Measurements from ENCODE around the gene MRPS22.

MRPS22 gene

DNA sequence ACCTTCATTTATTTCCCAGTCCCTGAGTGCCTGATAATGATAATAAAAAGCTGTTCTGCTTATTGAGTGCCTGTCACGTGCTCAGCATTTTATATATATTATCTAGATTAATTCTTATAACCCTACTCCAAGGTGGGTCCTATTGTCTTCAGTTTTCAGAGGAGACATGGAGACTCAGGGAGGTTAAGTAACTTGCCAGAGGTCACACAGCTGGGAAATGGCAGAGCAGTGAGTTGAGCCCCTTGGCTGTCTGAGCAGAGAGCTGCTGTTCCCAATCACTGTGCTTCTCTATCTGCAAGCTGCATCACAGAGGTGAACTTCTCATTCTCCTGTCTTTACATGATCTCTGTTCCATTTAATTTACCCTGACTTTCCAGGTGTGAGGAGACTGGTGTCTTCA is 32.3 kb upstream of the MRPS22 start:
- WGBS, 2 experiments = no CpG with 5 or more reads among the region's 1 CpG
- H3K9me3 ChIP-seq (ENCODE audit: control insufficient read depth, low read length) = no peaks in the 10 kb centered on the region
- no peaks in the 10 kb centered on the region for H3K36me3 ChIP-seq (ENCODE audit: control insufficient read depth, insufficient read depth, low read length)
- no peaks in the 10 kb centered on the region for H3K27me3 ChIP-seq (ENCODE audit: control insufficient read depth, insufficient read depth, low read length, poor library complexity, severe bottlenecking)
- peaks cover 17% of the 10 kb centered on the region for H3K4me1 ChIP-seq (ENCODE audit: control insufficient read depth, insufficient read depth, low read length)
- no peak overlapping the region for H3K4me3 ChIP-seq (ENCODE audit: insufficient read depth, low read depth, low read length)
- H3K27ac ChIP-seq (ENCODE audit: insufficient read depth, low read depth, low read length, poor library complexity, severe bottlenecking) = no peak overlapping the region

DNA sequence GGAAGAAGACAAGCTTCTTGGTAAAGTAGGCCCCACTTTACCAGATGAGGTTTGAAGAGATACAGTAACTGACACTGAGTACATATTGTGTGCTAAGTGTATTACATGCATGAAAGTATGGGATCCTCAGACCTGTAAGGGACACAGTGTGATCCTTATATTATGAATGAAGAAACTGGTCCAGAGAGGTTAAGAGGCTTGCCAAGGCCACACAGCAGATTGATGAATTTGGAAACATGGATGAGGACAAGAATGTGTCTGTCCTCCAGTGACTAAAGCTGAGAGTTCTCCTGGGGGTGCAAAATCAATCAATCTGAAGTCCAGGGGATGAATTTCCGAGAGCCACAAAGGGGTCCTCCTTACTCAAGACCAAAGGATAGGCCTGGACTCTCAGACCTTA is 31.4 kb upstream of the MRPS22 start:
- Histone ChIP-seq H3K9me3 (ENCODE audit: control insufficient read depth, low read length) (no peaks in the 10 kb centered on the region), H3K4me1 (ENCODE audit: control insufficient read depth, insufficient read depth, low read length) (peaks cover 17% of the 10 kb centered on the region), H3K27me3 (ENCODE audit: control insufficient read depth, insufficient read depth, low read length, poor library complexity, severe bottlenecking) (no peaks in the 10 kb centered on the region), H3K27ac (ENCODE audit: insufficient read depth, low read depth, low read length, poor library complexity, severe bottlenecking) (no peak overlapping the region), H3K4me3 (ENCODE audit: insufficient read depth, low read depth, low read length) (no peak overlapping the region), H3K36me3 (ENCODE audit: control insufficient read depth, insufficient read depth, low read length) (no peaks in the 10 kb centered on the region)
- WGBS, 2 experiments = 97% methylated on average over 1 of the region's 1 CpG

DNA sequence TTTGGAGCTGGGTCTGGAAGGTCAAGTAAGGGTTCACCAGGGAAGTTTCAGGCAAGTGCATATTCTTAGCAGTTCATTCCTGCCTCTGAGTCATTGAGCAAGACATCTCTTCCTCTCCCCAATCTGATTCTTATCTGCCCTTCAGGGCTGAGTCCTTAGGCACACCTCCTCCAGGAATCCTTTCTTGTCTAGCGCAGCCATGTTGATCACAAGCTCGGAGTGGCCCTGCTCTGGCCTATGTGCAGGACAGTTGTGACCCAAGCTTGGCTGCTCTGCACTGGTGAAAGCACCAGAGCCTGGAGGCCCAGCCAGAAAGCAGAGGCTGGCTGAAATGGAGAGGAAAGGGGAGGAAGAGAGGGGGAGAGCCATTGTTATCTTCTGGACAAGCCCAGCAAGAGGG is 30.9 kb upstream of the MRPS22 start:
- no peak overlapping the region for H3K27ac ChIP-seq (ENCODE audit: insufficient read depth, low read depth, low read length, poor library complexity, severe bottlenecking)
- no peaks in the 10 kb centered on the region for H3K27me3 ChIP-seq (ENCODE audit: control insufficient read depth, insufficient read depth, low read length, poor library complexity, severe bottlenecking)
- no peak overlapping the region for H3K4me3 ChIP-seq (ENCODE audit: insufficient read depth, low read depth, low read length)
- H3K9me3 ChIP-seq (ENCODE audit: control insufficient read depth, low read length) = no peaks in the 10 kb centered on the region
- H3K4me1 ChIP-seq (ENCODE audit: control insufficient read depth, insufficient read depth, low read length) = peaks cover 12% of the 10 kb centered on the region
- no peaks in the 10 kb centered on the region for H3K36me3 ChIP-seq (ENCODE audit: control insufficient read depth, insufficient read depth, low read length)
- 92 to 93% methylated on average over 2 of the region's 2 CpGs for WGBS, 2 experiments

DNA sequence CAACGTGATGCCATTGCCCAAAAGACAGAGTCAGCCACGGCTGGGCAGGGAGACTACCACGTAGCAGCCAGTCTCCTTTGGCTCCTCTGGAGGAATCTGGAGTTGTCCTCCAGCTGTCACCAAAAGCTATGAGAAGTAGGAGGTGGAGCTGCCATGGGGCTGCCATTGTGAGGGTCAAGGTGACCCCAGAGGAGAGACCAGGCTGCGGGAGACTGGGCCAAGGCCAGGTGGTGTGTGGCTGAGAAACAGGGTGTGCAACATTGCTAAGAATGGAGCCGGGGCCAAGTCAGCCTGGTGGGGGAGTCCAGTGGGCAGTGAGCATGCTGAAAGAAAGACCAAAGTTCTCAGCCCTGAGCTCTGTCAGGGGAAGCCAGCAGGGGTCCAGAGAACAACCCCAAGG is 29.9 kb upstream of the MRPS22 start:
- 87 to 90% methylated on average over 5 of the region's 5 CpGs for WGBS, 2 experiments

DNA sequence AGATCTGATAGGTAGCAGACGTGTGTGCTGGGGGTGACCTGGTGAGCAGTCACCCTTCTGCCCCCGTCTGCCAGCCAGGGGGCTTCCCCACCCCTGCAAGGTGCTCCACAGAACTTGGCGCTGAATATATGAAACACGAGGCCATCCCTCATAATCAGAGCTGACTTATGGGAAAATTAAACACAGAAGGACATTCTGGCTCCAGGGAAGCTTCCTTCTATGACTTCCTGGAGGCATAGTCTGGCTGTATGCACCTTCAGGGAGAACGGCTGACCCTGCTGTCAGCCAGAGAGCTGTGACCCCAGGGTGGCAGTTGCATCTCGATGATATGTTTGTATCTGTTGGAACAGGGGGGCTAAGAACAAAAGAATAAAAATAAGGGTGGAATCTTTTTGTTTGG is 26.6 kb upstream of the MRPS22 start:
- H3K9me3 ChIP-seq (ENCODE audit: control insufficient read depth, low read length) = no peaks in the 10 kb centered on the region
- H3K27ac ChIP-seq (ENCODE audit: insufficient read depth, low read depth, low read length, poor library complexity, severe bottlenecking) = no peak overlapping the region
- no peaks in the 10 kb centered on the region for H3K27me3 ChIP-seq (ENCODE audit: control insufficient read depth, insufficient read depth, low read length, poor library complexity, severe bottlenecking)
- no peaks in the 10 kb centered on the region for H3K36me3 ChIP-seq (ENCODE audit: control insufficient read depth, insufficient read depth, low read length)
- no peak overlapping the region for H3K4me3 ChIP-seq (ENCODE audit: insufficient read depth, low read depth, low read length)
- WGBS, 2 experiments = 88 to 91% methylated on average over 6 of the region's 6 CpGs
- H3K4me1 ChIP-seq (ENCODE audit: control insufficient read depth, insufficient read depth, low read length) = no peaks in the 10 kb centered on the region

More for the DNA sequence above, 29.9 kb upstream of the MRPS22 start:
- H3K36me3 ChIP-seq (ENCODE audit: control insufficient read depth, insufficient read depth, low read length) = no peaks in the 10 kb centered on the region
- H3K9me3 ChIP-seq (ENCODE audit: control insufficient read depth, low read length) = no peaks in the 10 kb centered on the region
- peaks cover 10% of the 10 kb centered on the region for H3K4me1 ChIP-seq (ENCODE audit: control insufficient read depth, insufficient read depth, low read length)
- no peak overlapping the region for H3K27ac ChIP-seq (ENCODE audit: insufficient read depth, low read depth, low read length, poor library complexity, severe bottlenecking)
- H3K4me3 ChIP-seq (ENCODE audit: insufficient read depth, low read depth, low read length) = no peak overlapping the region
- H3K27me3 ChIP-seq (ENCODE audit: control insufficient read depth, insufficient read depth, low read length, poor library complexity, severe bottlenecking) = no peaks in the 10 kb centered on the region

DNA sequence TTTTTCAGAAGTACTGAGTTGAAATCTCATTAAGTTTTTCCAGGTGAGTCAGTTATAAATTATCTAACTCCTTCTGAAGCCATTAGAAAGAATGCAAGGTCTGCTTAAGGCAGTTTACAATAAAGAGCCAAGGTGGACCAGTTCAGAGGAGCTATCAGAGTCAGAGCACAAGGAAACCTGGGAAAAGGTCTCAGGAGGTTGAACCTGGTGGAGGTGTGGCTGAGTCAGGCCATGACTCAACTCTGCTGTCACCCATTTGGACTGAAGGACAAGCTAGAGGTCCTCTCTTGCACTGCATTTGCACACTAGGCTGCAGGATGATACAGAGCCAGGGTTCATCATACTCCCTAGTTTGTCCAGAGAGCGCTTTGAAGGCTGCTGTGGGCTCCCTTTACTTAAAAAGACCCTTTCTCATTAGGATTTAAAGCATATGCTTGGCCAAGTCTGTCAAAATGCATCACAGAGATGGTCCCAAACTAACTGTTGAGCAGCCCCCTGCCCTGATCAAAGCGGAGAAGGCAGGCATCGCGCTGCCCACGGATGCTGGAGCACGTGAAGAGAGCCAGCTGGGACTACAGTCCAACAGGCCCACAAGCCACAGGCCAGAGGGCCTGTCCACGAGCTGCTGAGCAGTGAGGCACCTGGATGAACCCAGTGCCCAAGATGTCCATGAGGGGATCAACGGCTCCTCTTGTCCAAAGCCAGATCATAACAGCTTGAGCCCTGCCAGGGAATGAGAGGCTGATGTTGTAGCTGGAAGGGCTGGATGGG is 26.0 kb upstream of the MRPS22 start:
- no peaks in the 10 kb centered on the region for H3K4me1 ChIP-seq (ENCODE audit: control insufficient read depth, insufficient read depth, low read length)
- H3K27me3 ChIP-seq (ENCODE audit: control insufficient read depth, insufficient read depth, low read length, poor library complexity, severe bottlenecking) = no peaks in the 10 kb centered on the region
- no peak overlapping the region for H3K27ac ChIP-seq (ENCODE audit: insufficient read depth, low read depth, low read length, poor library complexity, severe bottlenecking)
- H3K4me3 ChIP-seq (ENCODE audit: insufficient read depth, low read depth, low read length) = no peak overlapping the region
- WGBS, 2 experiments = 93 to 95% methylated on average over 8 of the region's 8 CpGs
- no peaks in the 10 kb centered on the region for H3K9me3 ChIP-seq (ENCODE audit: control insufficient read depth, low read length)
- no peaks in the 10 kb centered on the region for H3K36me3 ChIP-seq (ENCODE audit: control insufficient read depth, insufficient read depth, low read length)

DNA sequence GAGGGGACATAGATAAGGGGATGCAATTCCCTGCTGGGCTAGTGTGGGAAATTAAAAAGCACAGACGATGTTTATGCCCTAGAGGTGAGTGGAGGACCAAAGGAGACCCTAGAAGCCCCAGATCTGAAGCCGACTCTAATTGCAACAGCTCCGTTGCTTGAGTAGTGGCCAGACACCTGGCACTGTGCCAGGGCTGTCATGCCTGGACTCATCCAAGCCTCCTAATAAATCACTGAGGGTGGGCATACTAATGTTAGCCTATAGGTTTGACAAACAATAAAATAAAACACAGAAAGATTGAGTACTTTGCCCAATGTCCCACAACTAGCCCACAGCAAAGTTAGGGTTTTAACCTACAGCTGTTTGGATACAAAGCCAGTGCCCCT is 25.4 kb upstream of the MRPS22 start:
- H3K4me3 ChIP-seq (ENCODE audit: insufficient read depth, low read depth, low read length) = no peak overlapping the region
- no peaks in the 10 kb centered on the region for H3K9me3 ChIP-seq (ENCODE audit: control insufficient read depth, low read length)
- 79 to 93% methylated on average over 3 of the region's 3 CpGs for WGBS, 2 experiments
- H3K27me3 ChIP-seq (ENCODE audit: control insufficient read depth, insufficient read depth, low read length, poor library complexity, severe bottlenecking) = no peaks in the 10 kb centered on the region
- H3K4me1 ChIP-seq (ENCODE audit: control insufficient read depth, insufficient read depth, low read length) = no peaks in the 10 kb centered on the region
- H3K36me3 ChIP-seq (ENCODE audit: control insufficient read depth, insufficient read depth, low read length) = no peaks in the 10 kb centered on the region
- H3K27ac ChIP-seq (ENCODE audit: insufficient read depth, low read depth, low read length, poor library complexity, severe bottlenecking) = no peak overlapping the region

DNA sequence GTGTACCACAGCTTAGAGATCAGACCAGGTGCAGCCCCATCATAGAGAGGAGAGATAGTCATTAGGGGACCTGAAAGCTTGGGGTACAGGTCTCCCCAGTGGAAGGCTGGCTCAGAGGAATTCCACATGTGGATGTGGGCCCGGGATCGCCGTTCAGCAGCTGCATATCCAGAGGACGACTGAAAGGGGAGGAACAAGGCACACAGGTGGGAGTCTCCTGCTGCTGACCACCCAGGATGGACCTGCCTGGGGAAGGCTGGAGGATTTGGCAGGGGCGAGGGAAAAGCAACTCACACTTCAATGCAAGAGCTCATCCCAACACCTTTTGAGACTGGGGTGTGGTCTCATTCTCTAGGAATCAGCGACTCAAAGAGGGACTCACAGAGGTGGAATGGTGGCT is 25.0 kb upstream of the MRPS22 start:
- Histone ChIP-seq H3K27ac (ENCODE audit: insufficient read depth, low read depth, low read length, poor library complexity, severe bottlenecking) (no peak overlapping the region), H3K4me3 (ENCODE audit: insufficient read depth, low read depth, low read length) (no peak overlapping the region), H3K4me1 (ENCODE audit: control insufficient read depth, insufficient read depth, low read length) (no peaks in the 10 kb centered on the region), H3K27me3 (ENCODE audit: control insufficient read depth, insufficient read depth, low read length, poor library complexity, severe bottlenecking) (no peaks in the 10 kb centered on the region), H3K9me3 (ENCODE audit: control insufficient read depth, low read length) (no peaks in the 10 kb centered on the region), H3K36me3 (ENCODE audit: control insufficient read depth, insufficient read depth, low read length) (no peaks in the 10 kb centered on the region)
- WGBS, 2 experiments = 91 to 93% methylated on average over 6 of the region's 6 CpGs

DNA sequence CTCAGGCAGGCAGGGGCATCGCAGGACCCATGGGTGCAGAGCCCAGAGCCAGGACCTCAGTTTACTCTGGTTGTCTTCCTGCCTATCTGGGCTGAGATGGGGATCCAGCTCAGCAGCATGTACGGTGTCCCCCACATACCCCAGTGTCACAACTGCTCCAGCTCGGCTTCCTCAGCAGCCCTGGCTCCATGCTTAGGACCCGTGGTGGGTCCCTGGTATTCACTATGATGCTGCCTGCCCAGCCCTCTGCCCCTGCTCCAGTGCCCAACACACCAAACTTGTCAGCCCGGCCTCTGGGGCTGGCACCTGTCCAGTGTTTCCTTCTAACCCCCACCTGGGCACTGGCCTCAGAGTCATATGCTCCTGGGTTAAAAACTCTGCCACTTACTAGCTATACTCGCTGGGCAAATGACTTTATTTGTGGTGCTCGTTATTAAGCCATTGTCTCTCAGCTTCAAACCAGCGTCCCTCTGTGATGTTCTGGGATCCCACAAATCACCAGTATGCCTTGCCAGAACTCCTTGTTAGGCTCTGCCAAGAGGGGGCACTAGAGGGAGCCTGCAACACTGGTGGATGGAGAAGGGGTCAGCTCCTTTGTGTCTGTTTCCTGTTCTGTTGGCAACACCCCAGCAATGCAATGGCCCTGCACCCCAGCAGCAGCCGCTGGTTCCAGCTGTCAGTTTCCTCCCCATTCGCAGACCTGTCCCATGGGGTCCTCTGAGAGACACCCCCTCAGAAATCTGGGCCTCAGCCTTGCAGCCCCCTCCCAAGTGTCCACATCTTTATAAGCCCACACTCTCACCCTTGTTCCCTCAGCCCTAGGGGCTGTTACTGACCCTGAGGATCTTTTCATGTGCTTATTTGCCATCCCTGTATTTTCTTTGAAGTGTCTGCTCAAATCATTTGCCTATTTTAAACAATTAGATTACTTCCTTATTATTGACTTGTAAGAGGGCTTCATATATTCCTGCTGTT is 24.1 kb upstream of the MRPS22 start:
- Histone ChIP-seq H3K27me3 (ENCODE audit: control insufficient read depth, insufficient read depth, low read length, poor library complexity, severe bottlenecking) (no peaks in the 10 kb centered on the region), H3K4me1 (ENCODE audit: control insufficient read depth, insufficient read depth, low read length) (no peaks in the 10 kb centered on the region), H3K9me3 (ENCODE audit: control insufficient read depth, low read length) (no peaks in the 10 kb centered on the region), H3K27ac (ENCODE audit: insufficient read depth, low read depth, low read length, poor library complexity, severe bottlenecking) (no peak overlapping the region), H3K4me3 (ENCODE audit: insufficient read depth, low read depth, low read length) (no peak overlapping the region), H3K36me3 (ENCODE audit: control insufficient read depth, insufficient read depth, low read length) (no peaks in the 10 kb centered on the region)
- WGBS, 2 experiments = 77% methylated on average over 10 of the region's 10 CpGs

DNA sequence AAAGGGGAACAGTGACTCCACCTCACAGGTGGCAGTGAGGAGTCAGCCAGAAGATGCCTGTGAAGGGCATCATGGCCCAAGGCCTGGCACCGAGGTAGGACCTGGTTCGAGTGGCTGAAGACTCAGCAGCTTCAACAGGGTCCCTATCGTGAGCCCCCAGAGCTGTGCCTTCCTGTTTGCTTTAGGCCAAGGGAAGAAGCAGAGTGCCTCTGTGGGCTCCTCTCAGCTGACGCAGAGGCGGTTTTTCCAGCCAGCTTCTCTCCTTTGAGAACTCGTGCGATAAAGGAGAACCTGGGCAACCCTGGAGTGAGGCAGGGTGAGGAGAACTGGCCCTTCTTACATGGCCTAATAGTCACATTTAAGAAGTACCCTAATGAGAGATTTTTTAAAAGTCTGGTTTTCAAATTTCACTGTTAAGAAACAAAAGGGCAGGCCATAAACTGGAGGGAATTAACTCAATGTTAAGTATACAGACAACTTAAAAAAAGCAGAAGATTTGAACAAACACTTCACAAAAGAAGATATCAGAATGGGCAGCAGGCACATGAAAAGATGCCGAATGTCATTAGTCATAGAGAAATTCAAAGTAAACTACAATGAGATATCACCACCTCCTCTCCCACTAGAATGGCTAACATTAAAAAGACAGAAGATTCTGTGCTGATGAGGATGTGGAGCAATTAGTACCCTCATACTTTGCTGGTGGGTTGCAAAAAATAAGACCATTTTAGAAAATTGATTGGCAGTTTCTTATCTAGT is 23.1 kb upstream of the MRPS22 start:
- Histone ChIP-seq H3K9me3 (ENCODE audit: control insufficient read depth, low read length) (no peaks in the 10 kb centered on the region), H3K36me3 (ENCODE audit: control insufficient read depth, insufficient read depth, low read length) (no peaks in the 10 kb centered on the region), H3K27ac (ENCODE audit: insufficient read depth, low read depth, low read length, poor library complexity, severe bottlenecking) (no peak overlapping the region), H3K4me3 (ENCODE audit: insufficient read depth, low read depth, low read length) (no peak overlapping the region), H3K4me1 (ENCODE audit: control insufficient read depth, insufficient read depth, low read length) (no peaks in the 10 kb centered on the region), H3K27me3 (ENCODE audit: control insufficient read depth, insufficient read depth, low read length, poor library complexity, severe bottlenecking) (no peaks in the 10 kb centered on the region)
- WGBS, 2 experiments = 87 to 95% methylated on average over 7 to 8 of the region's 8 CpGs

Data from ectodermal cell (in vitro differentiated cells).